Coronary artery (tissue), 2 donors: ENCODE measurements around the gene CUX1.

ENCODE experiments used
- DNase-seq: peaks from one replicate; pipeline ENCODE4 v3.0.0-alpha.2; 2017; ENCODE audit warnings: low spot score
- H3K27ac ChIP-seq, 2 donors: fragments of 200-600 bp; sonication (generic); one replicate each; pipeline ENCODE4 v1.5.1; 2016 to 2019
- H3K4me3 ChIP-seq: fragments of 200-600 bp; sonication (generic); 2 replicates; pipeline ENCODE4 v1.5.1; 2016; ENCODE audit warnings: mild to moderate bottlenecking, moderate library complexity
- CTCF ChIP-seq: fragments of 200-600 bp; sonication (generic); IDR thresholded peaks from one replicate; pipeline ENCODE4 v1.5.1; 2019; ENCODE audit warnings: antibody characterized with exemption

The CUX1 gene

GRCh38 chr7:102192790-102193189 lies 375.4 kb downstream of the CUX1 start:
- no peak for TF ChIP-seq CTCF
- Histone ChIP-seq H3K4me3 (no peak overlapping the region), H3K27ac (no peak overlapping the region)
- no peak for DNase-seq

GRCh38 chr7:102193806-102194205 lies 376.4 kb downstream of the CUX1 start:
- no peak for TF ChIP-seq CTCF
- Histone ChIP-seq H3K4me3 (no peak overlapping the region), H3K27ac (no peak overlapping the region)
- no peak for DNase-seq

- Histone ChIP-seq H3K4me3 (no peak overlapping the region), H3K27ac (no peak overlapping the region)
- no peak for TF ChIP-seq CTCF
- no peak for DNase-seq
Observed at GRCh38 chr7:102195361-102195760, 377.9 kb downstream of the CUX1 start.

GRCh38 chr7:102196028-102196427 lies 378.6 kb downstream of the CUX1 start:
- no peak overlapping the region for H3K27ac ChIP-seq
- no peak overlapping the region for H3K4me3 ChIP-seq
- TF ChIP-seq CTCF: no peak

GRCh38 chr7:102197161-102197560 lies 379.7 kb downstream of the CUX1 start:
- no peak for TF ChIP-seq CTCF
- Histone ChIP-seq H3K27ac (no peak overlapping the region), H3K4me3 (no peak overlapping the region)
- DNase-seq: no peak

More at GRCh38 chr7:102196028-102196427, 378.6 kb downstream of the CUX1 start:
- no peak for DNase-seq

GRCh38 chr7:102197599-102197998 lies 380.2 kb downstream of the CUX1 start:
- TF ChIP-seq CTCF: no peak
- Histone ChIP-seq H3K27ac (no peak overlapping the region), H3K4me3 (no peak overlapping the region)
- no peak for DNase-seq

GRCh38 chr7:102198417-102198956 lies 381.1 kb downstream of the CUX1 start:
- no peak for DNase-seq
- no peak overlapping the region for H3K4me3 ChIP-seq
- TF ChIP-seq CTCF: no peak
- H3K27ac ChIP-seq: no peak overlapping the region
